Right atrium auricular region (tissue), 2 donors: ENCODE data around the gene TMEM42. TPM values are rescaled to one million over a fixed set of nuclear protein-coding genes. Genes with fewer than 3 reads are reported as not detected.

ENCODE experiments used
- DNase-seq: peaks from one replicate; pipeline ENCODE4 v3.0.0-alpha.2; 2019; ENCODE audit warnings: low spot score
- H3K27ac ChIP-seq, 2 donors: fragments of 200-600 bp; sonication (generic); 1 replicate in 1 of 2; 2 replicates in 1 of 2; pipeline ENCODE4 v1.5.1; 2016 to 2019
- H3K27me3 ChIP-seq, 2 donors: fragments of 200-600 bp; sonication (generic); one replicate each; pipeline versions ENCODE4 v1.5.1 to v1.6.0; 2017 to 2019
- H3K36me3 ChIP-seq: fragments of 200-600 bp; sonication (generic); one replicate; pipeline ENCODE4 v1.5.1; 2016
- H3K4me1 ChIP-seq, 2 donors: fragments of 200-600 bp; sonication (generic); one replicate each; pipeline versions ENCODE4 v1.5.1 to v1.6.0; 2017 to 2019
- H3K4me3 ChIP-seq, 2 donors: fragments of 200-600 bp; sonication (generic); 1 replicate in 1 of 2; 2 replicates in 1 of 2; pipeline ENCODE4 v1.5.1; 2017 to 2019; ENCODE audit warnings: mild to moderate bottlenecking in 1 of 2, moderate library complexity in 1 of 2
- H3K9me3 ChIP-seq, 2 donors: fragments of 200-600 bp; sonication (generic); one replicate each; pipeline ENCODE4 v1.5.1; 2019
- total RNA-seq, 2 donors: library from RNA; depleted of rRNA; stranded (reverse); fragments of >200 nt; gene quantifications; one replicate each; pipeline ENCODE4 v1.1.0, GENCODE V29; 2016
- TF ChIP-seq, protein P1 (sequence below), 2 donors: fragments of 200-600 bp; sonication (generic); IDR thresholded peaks; one replicate each; pipeline ENCODE4 v1.5.1; 2019; ENCODE audit warnings: antibody characterized with exemption in 2 of 2

TMEM42 gene
- total RNA-seq, 2 donors from 2014 or later, result 9.8 to 11.2 TPM

DNA sequence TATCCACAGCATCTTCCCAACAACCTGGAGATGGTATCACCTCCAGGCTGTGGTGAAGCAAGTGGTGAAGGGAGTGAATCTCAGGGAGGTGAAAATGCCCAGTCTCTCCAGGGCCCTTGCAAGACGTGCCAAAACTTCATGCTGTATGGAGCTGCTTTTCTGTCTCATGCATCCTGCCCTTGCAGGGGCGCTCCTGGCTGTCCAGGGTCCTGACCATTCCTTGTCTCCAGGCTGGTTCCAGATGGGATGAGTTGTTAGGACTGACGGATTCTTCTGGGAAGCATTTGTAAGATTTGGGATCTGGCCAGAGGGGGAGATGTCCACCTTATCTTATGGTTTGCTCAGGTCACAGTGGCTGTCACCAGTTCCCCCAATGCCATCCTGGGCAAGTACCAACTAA lies 28.5 kb downstream of the TMEM42 start:
- TF ChIP-seq, protein P1, sequence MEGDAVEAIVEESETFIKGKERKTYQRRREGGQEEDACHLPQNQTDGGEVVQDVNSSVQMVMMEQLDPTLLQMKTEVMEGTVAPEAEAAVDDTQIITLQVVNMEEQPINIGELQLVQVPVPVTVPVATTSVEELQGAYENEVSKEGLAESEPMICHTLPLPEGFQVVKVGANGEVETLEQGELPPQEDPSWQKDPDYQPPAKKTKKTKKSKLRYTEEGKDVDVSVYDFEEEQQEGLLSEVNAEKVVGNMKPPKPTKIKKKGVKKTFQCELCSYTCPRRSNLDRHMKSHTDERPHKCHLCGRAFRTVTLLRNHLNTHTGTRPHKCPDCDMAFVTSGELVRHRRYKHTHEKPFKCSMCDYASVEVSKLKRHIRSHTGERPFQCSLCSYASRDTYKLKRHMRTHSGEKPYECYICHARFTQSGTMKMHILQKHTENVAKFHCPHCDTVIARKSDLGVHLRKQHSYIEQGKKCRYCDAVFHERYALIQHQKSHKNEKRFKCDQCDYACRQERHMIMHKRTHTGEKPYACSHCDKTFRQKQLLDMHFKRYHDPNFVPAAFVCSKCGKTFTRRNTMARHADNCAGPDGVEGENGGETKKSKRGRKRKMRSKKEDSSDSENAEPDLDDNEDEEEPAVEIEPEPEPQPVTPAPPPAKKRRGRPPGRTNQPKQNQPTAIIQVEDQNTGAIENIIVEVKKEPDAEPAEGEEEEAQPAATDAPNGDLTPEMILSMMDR (IDR thresholded peaks at IDR 0.05), result no peak
- Histone ChIP-seq H3K4me3 (no peak overlapping the region), H3K4me1 (no peaks in the 10 kb centered on the region), H3K9me3 (no peaks in the 10 kb centered on the region), H3K27ac (no peak overlapping the region), H3K36me3 (no peaks in the 10 kb centered on the region), H3K27me3 (no peaks in the 10 kb centered on the region)
- no peak for DNase-seq

DNA sequence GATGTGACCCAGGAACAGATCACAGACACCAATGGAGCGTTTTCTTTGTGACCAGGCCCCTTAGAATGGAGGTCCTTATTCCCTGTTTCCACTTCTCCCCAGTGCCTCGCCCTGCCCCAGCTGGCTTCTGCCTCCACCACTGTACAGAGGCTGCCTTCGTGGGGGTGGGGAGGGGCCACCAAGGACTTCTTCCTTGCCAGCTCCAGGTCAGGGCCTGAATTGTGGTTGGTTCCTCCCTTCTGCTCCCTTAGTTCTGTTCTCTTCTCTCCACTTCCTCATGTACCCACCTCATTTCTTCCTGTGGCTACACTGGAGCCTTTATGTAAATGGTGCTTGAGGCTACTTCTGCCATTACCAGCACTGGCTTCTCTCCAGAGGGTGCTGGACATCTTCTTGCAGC lies 29.1 kb downstream of the TMEM42 start:
- no peak overlapping the region for H3K27ac ChIP-seq
- TF ChIP-seq, protein P1 (IDR thresholded peaks at IDR 0.05), result no peak
- no peak overlapping the region for H3K4me3 ChIP-seq
- no peaks in the 10 kb centered on the region for H3K36me3 ChIP-seq
- no peak for DNase-seq
- no peaks in the 10 kb centered on the region for H3K9me3 ChIP-seq
- H3K27me3 ChIP-seq, result no peaks in the 10 kb centered on the region
- no peaks in the 10 kb centered on the region for H3K4me1 ChIP-seq

DNA sequence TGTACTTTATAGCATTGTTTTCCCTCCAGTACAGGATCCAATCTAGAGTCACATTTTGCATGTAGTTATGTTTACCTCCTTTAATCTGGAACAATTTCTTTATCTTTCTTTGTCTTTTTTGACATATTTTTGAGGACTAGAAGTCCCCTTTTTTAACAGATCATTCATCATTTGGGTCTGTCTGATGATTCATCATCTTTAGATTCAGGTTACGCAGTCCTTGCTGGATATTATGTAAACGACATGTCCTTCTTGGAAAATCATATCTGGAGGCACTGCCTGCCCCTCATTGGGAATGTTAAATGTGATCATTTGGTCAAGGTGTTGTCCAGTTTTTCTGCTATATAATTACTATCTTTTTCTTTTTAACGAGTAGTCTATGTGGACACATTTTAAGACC lies 31.0 kb downstream of the TMEM42 start:
- no peak overlapping the region for H3K4me3 ChIP-seq
- no peaks in the 10 kb centered on the region for H3K36me3 ChIP-seq
- TF ChIP-seq, protein P1 (IDR thresholded peaks at IDR 0.05), result no peak
- H3K27me3 ChIP-seq, result no peaks in the 10 kb centered on the region
- H3K9me3 ChIP-seq, result no peaks in the 10 kb centered on the region
- H3K27ac ChIP-seq, result no peak overlapping the region
- no peak for DNase-seq
- no peaks in the 10 kb centered on the region for H3K4me1 ChIP-seq

DNA sequence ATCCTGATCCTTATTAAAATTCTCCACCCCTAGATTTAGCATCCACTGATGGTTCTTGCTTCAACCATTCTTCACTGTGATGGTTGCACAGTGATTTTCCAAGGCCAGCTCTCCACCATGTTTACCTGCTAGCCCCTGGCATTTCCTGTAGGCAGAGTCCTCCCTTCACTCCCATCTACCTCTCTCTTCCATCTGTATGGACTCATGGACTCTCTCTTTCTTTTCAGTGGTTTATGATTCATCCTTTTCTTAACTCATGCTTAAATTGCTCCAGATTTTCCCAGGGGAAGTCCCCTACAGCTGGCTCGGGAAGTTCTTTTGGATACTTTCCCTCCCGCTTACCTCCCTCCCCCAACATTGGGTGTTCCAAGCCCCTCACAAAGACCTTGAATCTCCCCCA lies 31.4 kb downstream of the TMEM42 start:
- Histone ChIP-seq H3K4me3 (no peak overlapping the region), H3K27ac (no peak overlapping the region), H3K9me3 (no peaks in the 10 kb centered on the region), H3K27me3 (no peaks in the 10 kb centered on the region), H3K36me3 (no peaks in the 10 kb centered on the region), H3K4me1 (no peaks in the 10 kb centered on the region)
- DNase-seq, result no peak
- TF ChIP-seq, protein P1 (IDR thresholded peaks at IDR 0.05), result no peak

DNA sequence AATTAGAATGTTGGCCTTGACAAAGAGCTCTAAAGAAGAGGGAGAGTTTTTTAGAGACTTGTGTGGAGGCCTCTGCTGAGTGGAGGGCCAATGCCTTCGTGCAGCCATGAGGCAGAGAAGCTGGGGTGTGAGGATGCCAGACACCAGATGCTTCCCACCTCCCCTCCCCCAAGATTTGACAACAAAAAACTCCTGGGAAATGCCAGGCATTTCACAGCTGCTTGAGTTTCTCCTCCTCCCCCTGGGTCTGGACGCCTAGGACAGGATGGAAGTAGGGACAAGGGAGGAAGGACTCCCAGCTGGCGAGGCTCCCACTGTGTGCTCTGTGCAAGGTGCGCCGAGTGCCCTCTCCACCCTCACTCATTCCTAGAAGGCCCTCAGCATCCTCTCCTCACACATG lies 32.8 kb downstream of the TMEM42 start:
- H3K27me3 ChIP-seq, result no peaks in the 10 kb centered on the region

DNA sequence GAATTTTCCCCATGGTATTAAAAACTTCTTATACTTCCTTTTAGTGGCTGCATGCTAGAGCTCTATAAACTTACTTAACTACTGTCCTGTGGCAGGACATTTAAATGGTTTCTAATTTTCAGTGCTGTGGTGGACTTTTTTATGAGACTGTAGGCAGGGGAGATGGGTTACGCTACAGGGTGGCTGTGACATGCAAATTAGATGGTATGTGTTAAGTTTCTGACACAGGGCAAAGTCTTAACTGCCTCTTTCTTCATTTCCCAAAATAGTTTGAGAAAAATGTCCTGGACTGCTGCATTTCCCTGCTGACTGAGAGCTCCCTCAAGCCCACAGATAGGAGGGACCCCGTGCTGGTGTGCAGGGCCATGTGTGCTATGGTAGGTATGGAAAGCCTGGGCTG lies 34.7 kb downstream of the TMEM42 start:
- Histone ChIP-seq H3K4me1 (no peaks in the 10 kb centered on the region), H3K27me3 (no peaks in the 10 kb centered on the region), H3K27ac (no peak overlapping the region), H3K9me3 (no peaks in the 10 kb centered on the region), H3K4me3 (no peak overlapping the region), H3K36me3 (no peaks in the 10 kb centered on the region)
- TF ChIP-seq, protein P1 (IDR thresholded peaks at IDR 0.05), result no peak
- DNase-seq, result no peak

More for the DNA sequence above, 32.8 kb downstream of the TMEM42 start:
- H3K9me3 ChIP-seq, result no peaks in the 10 kb centered on the region
- no peaks in the 10 kb centered on the region for H3K36me3 ChIP-seq
- no peaks in the 10 kb centered on the region for H3K4me1 ChIP-seq
- no peak for DNase-seq
- H3K4me3 ChIP-seq, result no peak overlapping the region
- no peak overlapping the region for H3K27ac ChIP-seq
- TF ChIP-seq, protein P1 (IDR thresholded peaks at IDR 0.05), result no peak
